ENCODE results near the gene CHCHD6.

Gene CHCHD6

GRCh38 chr3:126937973-126938372 is 233.9 kb downstream of the CHCHD6 start:
- CTCF ChIA-PET, result interaction anchor here (0.6 kb wide), 1 partner anchor 44 kb away, joined by 3 read pairs; the partner anchor contains the start of gene PLXNA1
- H3K4me1 Mint-ChIP-seq, result no peaks in the 10 kb centered on the region
- H3K36me3 Mint-ChIP-seq, result no peaks in the 10 kb centered on the region
- H3K4me3 Mint-ChIP-seq, result no peak overlapping the region
- no peak overlapping the region for H3K27ac Mint-ChIP-seq
- no peaks in the 10 kb centered on the region for H3K27me3 Mint-ChIP-seq
- DNase-seq, result no peak
- H3K9me3 Mint-ChIP-seq, result no peaks in the 10 kb centered on the region

GRCh38 chr3:126938520-126939337 is 234.7 kb downstream of the CHCHD6 start:
- no peak for DNase-seq
- no peak overlapping the region for H3K4me3 Mint-ChIP-seq
- no peaks in the 10 kb centered on the region for H3K27me3 Mint-ChIP-seq
- no peaks in the 10 kb centered on the region for H3K36me3 Mint-ChIP-seq
- CTCF ChIA-PET, result no interaction called here
- H3K9me3 Mint-ChIP-seq, result no peaks in the 10 kb centered on the region
- no peaks in the 10 kb centered on the region for H3K4me1 Mint-ChIP-seq
- H3K27ac Mint-ChIP-seq, result no peak overlapping the region

GRCh38 chr3:126939338-126939718 is 235.3 kb downstream of the CHCHD6 start:
- no peaks in the 10 kb centered on the region for H3K4me1 Mint-ChIP-seq
- DNase-seq, result no peak
- H3K27me3 Mint-ChIP-seq, result no peaks in the 10 kb centered on the region
- CTCF ChIA-PET, result no interaction called here
- no peak overlapping the region for H3K27ac Mint-ChIP-seq
- no peak overlapping the region for H3K4me3 Mint-ChIP-seq
- H3K36me3 Mint-ChIP-seq, result no peaks in the 10 kb centered on the region
- H3K9me3 Mint-ChIP-seq, result no peaks in the 10 kb centered on the region

- Mint-ChIP-seq H3K4me3 (no peak overlapping the region), H3K9me3 (no peaks in the 10 kb centered on the region), H3K4me1 (no peaks in the 10 kb centered on the region), H3K36me3 (no peaks in the 10 kb centered on the region), H3K27ac (no peak overlapping the region), H3K27me3 (no peaks in the 10 kb centered on the region)
- CTCF ChIA-PET, result no interaction called here
- DNase-seq, result no peak
Observed at GRCh38 chr3:126939733-126940132, 235.7 kb downstream of the CHCHD6 start.

GRCh38 chr3:126941721-126942270 is 237.8 kb downstream of the CHCHD6 start:
- CTCF ChIA-PET, result no interaction called here
- no peaks in the 10 kb centered on the region for H3K36me3 Mint-ChIP-seq
- no peaks in the 10 kb centered on the region for H3K4me1 Mint-ChIP-seq
- no peaks in the 10 kb centered on the region for H3K9me3 Mint-ChIP-seq
- H3K27ac Mint-ChIP-seq, result no peak overlapping the region
- no peak overlapping the region for H3K4me3 Mint-ChIP-seq
- no peak for DNase-seq
- no peaks in the 10 kb centered on the region for H3K27me3 Mint-ChIP-seq

- Mint-ChIP-seq H3K27me3 (no peaks in the 10 kb centered on the region), H3K4me3 (no peak overlapping the region), H3K27ac (no peak overlapping the region), H3K4me1 (peaks cover 6% of the 10 kb centered on the region), H3K36me3 (no peaks in the 10 kb centered on the region), H3K9me3 (no peaks in the 10 kb centered on the region)
- DNase-seq, result no peak
- CTCF ChIA-PET, result no interaction called here
Observed at GRCh38 chr3:126944089-126944965, 240.3 kb downstream of the CHCHD6 start.

- no peak overlapping the region for H3K27ac Mint-ChIP-seq
Observed at GRCh38 chr3:126945171-126945721, 241.2 kb downstream of the CHCHD6 start.

GRCh38 chr3:126945891-126946290 is 241.9 kb downstream of the CHCHD6 start:
- H3K36me3 Mint-ChIP-seq, result no peaks in the 10 kb centered on the region
- no peak for DNase-seq
- CTCF ChIA-PET, result no interaction called here
- no peak overlapping the region for H3K27ac Mint-ChIP-seq
- H3K4me1 Mint-ChIP-seq, result peaks cover 6% of the 10 kb centered on the region
- H3K9me3 Mint-ChIP-seq, result no peaks in the 10 kb centered on the region
- no peaks in the 10 kb centered on the region for H3K27me3 Mint-ChIP-seq
- H3K4me3 Mint-ChIP-seq, result no peak overlapping the region

More at GRCh38 chr3:126945171-126945721, 241.2 kb downstream of the CHCHD6 start:
- CTCF ChIA-PET, result no interaction called here
- Mint-ChIP-seq H3K4me1 (peaks cover 6% of the 10 kb centered on the region), H3K4me3 (no peak overlapping the region), H3K36me3 (no peaks in the 10 kb centered on the region), H3K27me3 (no peaks in the 10 kb centered on the region), H3K9me3 (no peaks in the 10 kb centered on the region)
- DNase-seq, result no peak

GRCh38 chr3:126946405-126946804 is 242.4 kb downstream of the CHCHD6 start:
- H3K9me3 Mint-ChIP-seq, result no peaks in the 10 kb centered on the region

GRCh38 chr3:126947429-126947828 is 243.4 kb downstream of the CHCHD6 start:
- no peak for DNase-seq
- Mint-ChIP-seq H3K4me3 (no peak overlapping the region), H3K9me3 (no peaks in the 10 kb centered on the region), H3K4me1 (peaks cover 6% of the 10 kb centered on the region), H3K36me3 (no peaks in the 10 kb centered on the region), H3K27me3 (no peaks in the 10 kb centered on the region), H3K27ac (no peak overlapping the region)
- CTCF ChIA-PET, result no interaction called here

More at GRCh38 chr3:126946405-126946804, 242.4 kb downstream of the CHCHD6 start:
- H3K4me1 Mint-ChIP-seq, result peaks cover 6% of the 10 kb centered on the region
- H3K27me3 Mint-ChIP-seq, result no peaks in the 10 kb centered on the region
- no peak for DNase-seq
- no peak overlapping the region for H3K27ac Mint-ChIP-seq
- H3K36me3 Mint-ChIP-seq, result no peaks in the 10 kb centered on the region
- CTCF ChIA-PET, result no interaction called here
- H3K4me3 Mint-ChIP-seq, result no peak overlapping the region

GRCh38 chr3:126948980-126949535 is 245.0 kb downstream of the CHCHD6 start:
- no peaks in the 10 kb centered on the region for H3K9me3 Mint-ChIP-seq
- peaks cover 6% of the 10 kb centered on the region for H3K4me1 Mint-ChIP-seq
- no peak overlapping the region for H3K27ac Mint-ChIP-seq
- H3K4me3 Mint-ChIP-seq, result no peak overlapping the region
- no peaks in the 10 kb centered on the region for H3K27me3 Mint-ChIP-seq
- no peaks in the 10 kb centered on the region for H3K36me3 Mint-ChIP-seq
- CTCF ChIA-PET, result no interaction called here
- DNase-seq, result no peak

- CTCF ChIA-PET, result no interaction called here
- Mint-ChIP-seq H3K27ac (no peak overlapping the region), H3K36me3 (no peaks in the 10 kb centered on the region), H3K4me1 (peaks cover 6% of the 10 kb centered on the region), H3K9me3 (no peaks in the 10 kb centered on the region), H3K27me3 (no peaks in the 10 kb centered on the region), H3K4me3 (no peak overlapping the region)
- DNase-seq, result no peak
Observed at GRCh38 chr3:126951561-126951960, 247.5 kb downstream of the CHCHD6 start.

GRCh38 chr3:126952261-126952982 is 248.4 kb downstream of the CHCHD6 start:
- H3K27me3 Mint-ChIP-seq, result no peaks in the 10 kb centered on the region
- H3K27ac Mint-ChIP-seq, result no peak overlapping the region
- CTCF ChIA-PET, result no interaction called here

More at GRCh38 chr3:126952261-126952982, 248.4 kb downstream of the CHCHD6 start:
- no peak for DNase-seq
- no peaks in the 10 kb centered on the region for H3K9me3 Mint-ChIP-seq
- H3K4me3 Mint-ChIP-seq, result no peak overlapping the region
- no peaks in the 10 kb centered on the region for H3K36me3 Mint-ChIP-seq
- peaks cover 2% of the 10 kb centered on the region for H3K4me1 Mint-ChIP-seq
